RWPE2 (cell line): ENCODE results near the gene SLC24A5.

Experiments used
- ATAC-seq: fragments of 200-7000 bp; cut with Tn5 transposase; 3 replicates; pipeline ENCODE4 v1.9.1; 2021; ENCODE audit warnings: low read depth
- DNase-seq: peaks from one replicate; pipeline ENCODE4 v3.0.0-alpha.2; 2020; ENCODE audit warnings: low spot score
- H3K27ac ChIP-seq: fragments of 450-650 bp; 2 replicates; pipeline ENCODE4 v1.5.1; 2017; ENCODE audit warnings: mild to moderate bottlenecking; ENCODE audit not compliant: poor library complexity, severe bottlenecking
- H3K27me3 ChIP-seq: fragments of 250-450 bp; sonication (Bioruptor Pico); 2 replicates; pipeline ENCODE4 v1.5.1; 2021; ENCODE audit warnings: mild to moderate bottlenecking, moderate library complexity; ENCODE audit not compliant: insufficient read depth, poor library complexity, severe bottlenecking
- H3K36me3 ChIP-seq: fragments of 250-450 bp; sonication (Bioruptor Pico); 2 replicates; pipeline ENCODE4 v1.5.1; 2020; ENCODE audit warnings: low read depth, mild to moderate bottlenecking, moderate library complexity
- H3K4me1 ChIP-seq: fragments of 250-450 bp; sonication (Bioruptor Pico); 2 replicates; pipeline ENCODE4 v1.5.1; 2021; ENCODE audit warnings: mild to moderate bottlenecking, moderate library complexity; ENCODE audit not compliant: insufficient read depth, poor library complexity, severe bottlenecking
- H3K4me3 ChIP-seq: fragments of 250-450 bp; sonication (Bioruptor Pico); 2 replicates; pipeline ENCODE4 v1.5.1; 2021; ENCODE audit warnings: mild to moderate bottlenecking, moderate library complexity; ENCODE audit not compliant: severe bottlenecking
- H3K9me3 ChIP-seq: fragments of 250-450 bp; sonication (Bioruptor Pico); 2 replicates; pipeline ENCODE4 v1.5.1; 2021; ENCODE audit warnings: mild to moderate bottlenecking, moderate library complexity; ENCODE audit not compliant: severe bottlenecking
- CTCF ChIP-seq: fragments of 450-650 bp; IDR thresholded peaks from one replicate; pipeline ENCODE4 v1.5.1; 2017; ENCODE audit warnings: mild to moderate bottlenecking, moderate library complexity; ENCODE audit not compliant: poor library complexity, severe bottlenecking

The SLC24A5 gene

GRCh38 chr15:48177383-48177765 is 56.6 kb downstream of the SLC24A5 start:
- TF ChIP-seq CTCF, result no peak
- Histone ChIP-seq H3K27me3 (no peaks in the 10 kb centered on the region), H3K27ac (no peak overlapping the region), H3K9me3 (peaks cover 8% of the 10 kb centered on the region), H3K4me1 (peaks cover 2% of the 10 kb centered on the region), H3K4me3 (peak overlapping the region; percentile 94), H3K36me3 (no peaks in the 10 kb centered on the region)
- no peak for DNase-seq
- peak; percentile 70 for ATAC-seq

DNA sequence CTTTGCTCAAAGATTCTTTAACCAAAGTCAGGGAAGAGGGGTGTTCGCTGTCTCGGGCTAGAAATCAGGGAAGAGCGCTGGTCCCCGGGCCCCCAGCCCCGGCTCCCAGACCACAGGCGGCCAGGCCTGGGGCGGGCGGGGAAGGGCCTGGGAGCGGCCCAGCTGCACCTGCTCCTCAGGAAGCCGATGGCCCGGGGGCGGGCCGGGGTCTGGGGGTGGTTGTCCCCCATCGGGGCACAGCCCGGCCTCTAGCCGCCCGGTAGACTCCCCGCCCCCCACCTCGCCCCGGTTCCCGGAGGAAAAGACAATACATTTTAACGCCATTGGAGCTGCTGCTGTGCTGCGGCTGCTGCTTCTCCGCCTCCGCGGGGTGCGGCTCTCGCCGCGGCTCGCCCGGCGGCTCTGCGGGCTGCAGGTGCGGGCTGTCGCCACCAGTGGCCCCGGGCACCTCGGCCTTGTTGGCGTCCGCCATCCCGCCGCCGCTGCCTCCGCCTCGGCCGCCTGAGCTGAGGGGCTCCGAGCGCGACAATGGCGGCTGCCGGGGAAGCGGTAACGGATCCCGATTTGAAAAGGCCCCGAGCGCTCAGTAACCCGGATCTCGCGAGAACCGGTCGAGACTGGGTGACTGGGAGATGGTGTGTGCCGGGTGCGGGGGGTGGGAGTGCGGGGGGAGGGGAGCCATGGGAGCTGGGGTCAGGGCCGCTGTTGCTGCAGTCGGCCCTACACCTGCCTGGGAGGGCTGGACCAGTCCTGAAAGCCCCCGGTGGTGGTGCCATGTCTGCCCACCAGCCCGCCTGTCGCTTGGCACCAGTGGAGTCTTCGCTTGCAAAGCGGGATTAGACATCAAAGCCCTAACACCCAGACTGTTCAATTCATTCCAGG is 57.2 kb downstream of the SLC24A5 start, which contains the start of gene MYEF2:
MYEF2 (minus strand) TSS at position 530 of the 882 bp plus-strand sequence; CDS start at position 472, 58 bp downstream.
- peaks cover 1% of the 10 kb centered on the region for H3K9me3 ChIP-seq
- peaks cover 2% of the 10 kb centered on the region for H3K4me1 ChIP-seq
- no peaks in the 10 kb centered on the region for H3K27me3 ChIP-seq
- DNase-seq, result peak; percentile 81
- H3K27ac ChIP-seq, result no peak within 1 kb of the TSS
- H3K4me3 ChIP-seq, result peak within 1 kb of the TSS; percentile 94
- TF ChIP-seq CTCF, result no peak
- H3K36me3 ChIP-seq, result no peaks in the 10 kb centered on the region
- ATAC-seq, result peak; percentile 79

DNA sequence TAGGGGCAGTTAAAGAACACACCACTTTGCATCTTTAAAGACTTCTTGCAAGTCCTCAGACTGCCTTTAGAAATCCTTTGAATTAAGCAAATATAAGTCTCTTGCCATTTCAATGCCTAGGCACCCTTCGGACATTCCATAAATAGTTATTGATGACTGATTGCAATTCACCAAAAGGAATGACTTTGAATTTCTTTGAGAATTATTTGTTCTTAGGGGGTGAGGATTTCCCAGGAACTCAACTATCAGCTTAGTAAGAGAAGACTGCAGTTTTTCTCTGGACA is 57.8 kb downstream of the SLC24A5 start:
- DNase-seq (no peak), ATAC-seq (no peak)
- peak overlapping the region; percentile 94 for H3K4me3 ChIP-seq
- H3K9me3 ChIP-seq, result no peaks in the 10 kb centered on the region
- TF ChIP-seq CTCF, result no peak
- peaks cover 2% of the 10 kb centered on the region for H3K4me1 ChIP-seq
- no peaks in the 10 kb centered on the region for H3K36me3 ChIP-seq
- H3K27ac ChIP-seq, result no peak overlapping the region
- no peaks in the 10 kb centered on the region for H3K27me3 ChIP-seq

GRCh38 chr15:48182749-48183148 is 62.0 kb downstream of the SLC24A5 start:
- Histone ChIP-seq H3K9me3 (no peaks in the 10 kb centered on the region), H3K4me1 (no peaks in the 10 kb centered on the region), H3K36me3 (no peaks in the 10 kb centered on the region), H3K4me3 (no peak overlapping the region), H3K27ac (no peak overlapping the region), H3K27me3 (peaks cover 5% of the 10 kb centered on the region)
- ATAC-seq (no peak), DNase-seq (no peak)
- TF ChIP-seq CTCF, result no peak

GRCh38 chr15:48185529-48185928 is 64.7 kb downstream of the SLC24A5 start:
- no peak for TF ChIP-seq CTCF
- ATAC-seq (no peak), DNase-seq (no peak)
- H3K4me1 ChIP-seq, result no peaks in the 10 kb centered on the region
- H3K27ac ChIP-seq, result no peak overlapping the region
- H3K4me3 ChIP-seq, result no peak overlapping the region
- H3K36me3 ChIP-seq, result no peaks in the 10 kb centered on the region
- no peaks in the 10 kb centered on the region for H3K9me3 ChIP-seq
- peaks cover 8% of the 10 kb centered on the region for H3K27me3 ChIP-seq
